HG03280 (cell line): ENCODE results near the gene CNDP2.

Source experiments
- ATAC-seq: cut with Tn5 transposase; IDR thresholded peaks from one replicate; pipeline ENCODE4 v1.9.1; 2021; ENCODE audit warnings: mild to moderate bottlenecking, moderate library complexity; ENCODE audit not compliant: unreplicated experiment

CNDP2 gene

DNA sequence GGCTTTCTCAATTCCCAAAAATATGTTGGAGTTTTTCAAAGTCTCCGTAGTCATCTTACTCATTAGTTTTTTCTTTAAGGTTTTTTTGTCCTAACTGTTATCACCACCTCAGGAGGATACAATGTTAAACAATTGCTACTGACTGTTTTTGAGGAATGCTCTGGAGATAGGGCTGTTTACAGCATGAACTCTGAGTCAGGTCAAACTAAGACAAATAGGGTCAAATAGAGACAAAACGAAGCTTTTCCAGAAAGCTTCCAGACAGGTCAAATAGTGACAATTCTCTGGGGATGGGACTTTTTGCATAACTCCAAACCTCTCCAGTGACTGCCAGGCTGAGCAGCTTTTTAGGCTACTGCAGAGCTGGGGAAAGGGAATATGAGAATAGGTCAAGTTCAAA is 23.9 kb upstream of the CNDP2 start:
- ATAC-seq, result no peak

GRCh38 chr18:74473976-74474640 is 22.1 kb upstream of the CNDP2 start:
- no peak for ATAC-seq

DNA sequence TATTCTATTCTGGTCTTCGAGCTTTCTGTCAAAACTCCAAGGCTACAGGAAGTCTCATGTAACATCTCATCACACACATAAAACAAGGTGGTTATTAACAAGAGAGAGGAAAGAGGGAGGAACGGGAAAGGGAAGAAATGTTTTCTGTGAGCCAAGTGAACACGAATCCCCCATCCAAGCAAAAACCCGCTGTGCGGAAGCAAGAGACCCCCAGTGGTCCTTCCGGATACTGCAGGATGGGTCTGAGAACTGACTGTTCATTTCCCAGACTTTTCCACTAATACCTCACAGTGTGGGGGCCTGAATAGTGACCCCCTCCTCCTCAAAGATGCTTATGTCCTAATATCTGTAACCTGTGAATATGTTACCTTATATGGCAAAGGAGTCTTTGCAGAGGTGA is 20.0 kb upstream of the CNDP2 start:
- no peak for ATAC-seq

GRCh38 chr18:74477771-74478170 is 18.4 kb upstream of the CNDP2 start:
- no peak for ATAC-seq

DNA sequence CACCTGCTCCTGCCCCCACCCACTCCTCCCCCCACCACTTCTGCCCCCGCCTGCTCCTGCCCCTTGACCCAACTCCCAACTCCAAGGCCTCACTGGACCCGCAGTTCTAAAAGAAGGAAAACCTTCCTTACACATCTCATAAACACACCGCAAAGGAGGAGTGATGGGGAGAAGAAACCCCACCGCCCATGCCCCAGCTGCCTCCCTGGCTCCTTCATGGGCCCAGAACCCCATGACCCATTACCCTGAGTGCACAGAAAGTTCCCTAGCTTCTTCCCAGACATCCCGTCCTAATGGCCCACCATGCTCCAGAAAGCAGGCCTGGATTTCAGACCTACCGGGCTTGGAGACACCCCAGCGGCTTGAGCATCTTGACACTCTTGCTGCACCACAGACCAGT is 17.8 kb upstream of the CNDP2 start:
- no peak for ATAC-seq

DNA sequence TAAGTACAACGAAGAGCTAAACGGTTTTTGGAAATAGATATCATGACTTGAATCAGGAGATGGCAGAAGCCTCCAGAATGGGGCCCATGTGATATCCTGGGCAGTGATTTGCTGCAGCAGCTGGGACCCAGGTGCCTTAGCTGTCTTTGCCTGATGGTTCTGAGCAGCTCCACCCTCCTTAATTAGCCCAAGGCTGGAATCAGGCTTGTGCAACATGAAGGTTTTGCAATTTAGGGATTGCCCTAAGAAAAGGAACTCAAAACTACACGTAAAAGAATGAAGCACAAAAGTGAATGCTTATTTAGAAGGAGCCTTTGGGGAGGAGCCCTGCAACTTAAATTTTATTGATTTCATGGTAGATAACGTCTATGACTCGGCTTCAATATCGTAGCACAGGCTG is 17.3 kb upstream of the CNDP2 start:
- no peak for ATAC-seq

- no peak for ATAC-seq
Observed at GRCh38 chr18:74479486-74480148, 16.5 kb upstream of the CNDP2 start.

DNA sequence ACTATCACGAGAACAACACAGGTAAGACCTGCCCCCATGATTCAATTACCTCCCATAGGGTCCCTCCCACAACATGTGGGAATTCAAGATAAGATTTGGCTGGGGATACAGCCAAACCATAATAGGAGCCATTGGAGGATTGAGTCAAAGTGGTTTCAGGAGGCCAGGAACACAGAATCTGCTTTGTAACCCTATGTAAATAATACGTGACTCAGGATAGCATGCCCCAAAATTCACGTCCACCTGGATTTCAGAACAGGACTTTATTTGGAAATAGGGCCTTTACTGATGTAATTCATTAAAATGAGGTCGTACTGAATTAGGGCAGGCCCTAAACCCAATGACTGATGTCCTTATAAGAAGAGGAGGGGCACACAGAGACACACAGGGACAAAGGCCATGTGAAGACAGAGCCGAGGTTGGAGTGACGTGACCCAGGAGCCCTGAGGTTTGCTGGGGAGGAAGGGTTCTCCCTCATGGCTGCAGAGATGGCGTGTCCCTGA is 16.0 kb upstream of the CNDP2 start:
- ATAC-seq, result no peak

- ATAC-seq, result no peak
Observed at GRCh38 chr18:74482697-74483096, 13.5 kb upstream of the CNDP2 start.

- ATAC-seq, result no peak
Observed at GRCh38 chr18:74486119-74486849, 9.9 kb upstream of the CNDP2 start.

GRCh38 chr18:74488354-74488753 is 7.8 kb upstream of the CNDP2 start:
- ATAC-seq, result no peak

DNA sequence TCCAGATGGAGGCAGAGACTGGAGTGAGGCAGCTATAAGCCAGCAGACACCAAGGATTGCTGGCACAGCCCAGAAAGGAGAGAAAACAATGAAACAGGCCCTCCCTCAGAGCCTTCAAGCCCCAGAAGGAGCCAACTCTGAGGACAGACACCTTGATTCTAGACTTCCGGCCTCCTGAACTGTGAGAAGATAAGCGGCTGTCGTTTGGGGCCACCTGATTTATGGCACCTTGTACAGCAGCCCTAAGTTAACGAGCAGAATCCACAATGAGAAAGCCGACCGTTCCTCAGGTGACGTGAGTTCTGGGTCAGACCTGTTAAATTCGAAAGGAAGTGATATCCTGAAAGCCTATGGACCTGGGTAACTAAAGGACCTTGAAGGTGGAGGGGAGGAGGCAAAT is 7.3 kb upstream of the CNDP2 start:
- ATAC-seq, result no peak

DNA sequence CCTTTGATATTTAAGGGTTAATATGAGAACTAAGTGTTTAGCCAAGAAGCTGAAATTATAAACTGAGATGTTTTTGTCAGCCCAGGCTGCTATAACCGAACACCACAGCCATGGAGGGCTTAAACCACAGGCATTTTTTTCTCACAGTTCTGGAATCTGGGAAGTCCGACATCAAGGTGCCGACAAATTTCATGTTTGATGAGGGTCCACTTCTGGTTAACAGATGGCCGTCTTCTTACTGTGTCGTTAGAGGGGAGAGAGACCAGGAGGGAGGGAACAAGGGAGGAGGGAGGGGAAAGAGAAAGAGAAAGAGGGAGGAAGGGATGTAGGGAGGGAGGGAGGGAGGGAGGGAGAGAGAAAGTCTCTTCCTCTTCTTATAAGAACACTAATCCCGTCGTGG is 6.5 kb upstream of the CNDP2 start:
- ATAC-seq, result no peak

DNA sequence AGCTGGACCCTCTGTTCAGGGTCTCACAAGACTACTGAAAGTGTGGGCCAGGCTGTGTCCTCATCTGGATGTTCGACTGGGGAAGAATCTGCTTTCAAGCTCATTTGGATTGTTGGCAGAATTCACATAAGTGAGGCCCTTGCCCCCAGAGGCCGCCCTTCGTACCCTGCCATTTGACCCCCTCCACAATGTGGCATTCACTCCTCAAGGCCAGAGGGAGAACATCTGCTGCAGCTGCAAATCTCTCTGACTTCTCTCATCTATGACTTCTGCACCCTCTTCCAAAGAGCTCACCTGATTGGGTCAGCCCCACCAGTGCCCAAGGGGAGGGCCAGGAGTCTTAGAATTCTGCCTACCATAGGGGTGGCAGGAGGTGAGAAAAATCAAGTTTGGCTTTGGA is 3.9 kb upstream of the CNDP2 start:
- ATAC-seq, result no peak

DNA sequence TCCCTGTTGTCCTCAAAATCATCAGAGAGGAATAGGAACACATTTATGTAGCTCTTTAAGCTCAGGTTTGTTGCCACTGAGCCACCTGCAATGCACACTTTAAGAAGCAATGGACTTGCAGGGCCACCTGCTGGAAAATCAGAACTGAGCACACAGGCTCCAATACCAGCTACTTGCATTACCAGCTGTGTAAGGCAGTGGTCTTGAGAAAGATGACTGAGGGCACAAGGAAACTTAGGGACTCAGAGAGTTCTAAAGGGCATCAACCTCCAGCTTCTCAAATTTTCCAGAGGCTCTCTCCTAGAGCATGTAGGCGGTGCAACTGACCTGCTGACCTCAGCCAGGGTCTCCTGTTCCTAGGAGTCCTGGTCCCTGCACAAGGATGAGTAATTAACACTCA is 2.5 kb upstream of the CNDP2 start:
- peak; percentile 30 for ATAC-seq

DNA sequence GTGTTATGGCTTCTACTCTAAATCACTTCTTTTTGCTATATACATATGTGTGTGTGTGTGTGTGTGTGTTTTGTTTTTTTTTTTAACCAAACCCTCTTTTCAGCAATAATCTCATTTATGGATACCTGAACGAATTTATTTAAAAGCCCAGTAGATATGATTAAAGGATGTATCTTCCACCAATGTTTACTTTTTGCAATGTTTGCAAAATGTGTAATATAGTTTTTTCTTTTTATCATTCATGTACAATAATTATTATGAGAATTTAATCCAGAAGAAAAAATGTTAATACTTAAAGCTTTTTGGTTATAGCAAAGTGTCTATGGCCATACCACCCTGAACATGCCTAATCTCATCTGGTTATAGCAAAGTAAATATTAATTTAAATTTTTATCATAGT is 1.6 kb upstream of the CNDP2 start:
- ATAC-seq, result no peak

GRCh38 chr18:74496508-74497323 is 553 bp downstream of the CNDP2 start:
- ATAC-seq, result peak; percentile 28

GRCh38 chr18:74497324-74497676 is 1.1 kb downstream of the CNDP2 start:
- ATAC-seq, result no peak

- no peak for ATAC-seq
Observed at GRCh38 chr18:74497778-74498177, 1.6 kb downstream of the CNDP2 start.

- peak; percentile 33 for ATAC-seq
Observed at GRCh38 chr18:74498712-74499627, 2.8 kb downstream of the CNDP2 start.
